IMR-90 (cell line): Measurements from ENCODE around the gene DEUP1.

Experiments used
- BHLHE40 ChIP-seq: fragments of 150-350 bp; IDR thresholded peaks from 2 replicates; pipeline ENCODE4 v1.6.1; 2016; ENCODE audit warnings: mild to moderate bottlenecking, low read depth, low read length
- CEBPB ChIP-seq: IDR thresholded peaks from 2 replicates; pipeline ENCODE4 v1.6.1; 2012; ENCODE audit warnings: low read depth, low read length, improper control_type of control experiment
- CHD1 ChIP-seq: IDR thresholded peaks from 2 replicates; pipeline ENCODE4 v1.6.1; 2012; ENCODE audit warnings: low read depth, low read length, improper control_type of control experiment
- FOS ChIP-seq: fragments of 150-350 bp; IDR thresholded peaks from 2 replicates; pipeline ENCODE4 v1.6.1; 2016; ENCODE audit warnings: low read depth, low read length
- MXI1 ChIP-seq: IDR thresholded peaks from 2 replicates; pipeline ENCODE4 v1.6.1; 2012; ENCODE audit warnings: low read depth, mild to moderate bottlenecking, low read length, moderate library complexity, borderline replicate concordance
- POLR2A ChIP-seq: IDR thresholded peaks from 2 replicates; pipeline ENCODE4 v1.6.1; 2012; ENCODE audit warnings: mild to moderate bottlenecking, low read depth, low read length
- RAD21 ChIP-seq: IDR thresholded peaks from 2 replicates; pipeline ENCODE4 v1.6.1; 2012; ENCODE audit warnings: low read length, improper control_type of control experiment
- RFX5 ChIP-seq: IDR thresholded peaks from 2 replicates; pipeline ENCODE4 v1.8.0; 2012; ENCODE audit warnings: low read depth, mild to moderate bottlenecking, low read length, moderate library complexity
- SMC3 ChIP-seq: fragments of 150-350 bp; IDR thresholded peaks from 2 replicates; pipeline ENCODE4 v1.6.1; 2016; ENCODE audit warnings: low read depth, mild to moderate bottlenecking, antibody characterized with exemption, low read length, moderate library complexity
- USF2 ChIP-seq: fragments of 150-350 bp; IDR thresholded peaks from 2 replicates; pipeline ENCODE4 v1.6.1; 2017; ENCODE audit warnings: mild to moderate bottlenecking, antibody characterized with exemption, low read length, low read depth
- TF ChIP-seq, protein P1 (sequence below): conservative IDR thresholded peaks from 2 replicates; pipeline ENCODE4 v1.5.1; 2012; ENCODE audit warnings: mild to moderate bottlenecking, low read depth, low read length, improper control_type of control experiment

GRCh38 chr11:93329936-93330445, 551 bp upstream of the DEUP1 start:
- TF ChIP-seq BHLHE40 (no peak), POLR2A (no peak), CHD1 (no peak), RFX5 (no peak), SMC3 (no peak), FOS (no peak), CEBPB (no peak), RAD21 (no peak), USF2 (no peak), MXI1 (no peak)
- TF ChIP-seq, protein P1, sequence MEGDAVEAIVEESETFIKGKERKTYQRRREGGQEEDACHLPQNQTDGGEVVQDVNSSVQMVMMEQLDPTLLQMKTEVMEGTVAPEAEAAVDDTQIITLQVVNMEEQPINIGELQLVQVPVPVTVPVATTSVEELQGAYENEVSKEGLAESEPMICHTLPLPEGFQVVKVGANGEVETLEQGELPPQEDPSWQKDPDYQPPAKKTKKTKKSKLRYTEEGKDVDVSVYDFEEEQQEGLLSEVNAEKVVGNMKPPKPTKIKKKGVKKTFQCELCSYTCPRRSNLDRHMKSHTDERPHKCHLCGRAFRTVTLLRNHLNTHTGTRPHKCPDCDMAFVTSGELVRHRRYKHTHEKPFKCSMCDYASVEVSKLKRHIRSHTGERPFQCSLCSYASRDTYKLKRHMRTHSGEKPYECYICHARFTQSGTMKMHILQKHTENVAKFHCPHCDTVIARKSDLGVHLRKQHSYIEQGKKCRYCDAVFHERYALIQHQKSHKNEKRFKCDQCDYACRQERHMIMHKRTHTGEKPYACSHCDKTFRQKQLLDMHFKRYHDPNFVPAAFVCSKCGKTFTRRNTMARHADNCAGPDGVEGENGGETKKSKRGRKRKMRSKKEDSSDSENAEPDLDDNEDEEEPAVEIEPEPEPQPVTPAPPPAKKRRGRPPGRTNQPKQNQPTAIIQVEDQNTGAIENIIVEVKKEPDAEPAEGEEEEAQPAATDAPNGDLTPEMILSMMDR = no peak
